NCI-H2171 treated with DMSO at 0.1 percent for 48 hours (cell line): Measurements from ENCODE around the gene GINS1.

ENCODE experiments used
- DNase-seq: peaks from one replicate; lab custom pipeline; 2025; lab: John Stamatoyannopoulos, UW

The GINS1 gene

DNA sequence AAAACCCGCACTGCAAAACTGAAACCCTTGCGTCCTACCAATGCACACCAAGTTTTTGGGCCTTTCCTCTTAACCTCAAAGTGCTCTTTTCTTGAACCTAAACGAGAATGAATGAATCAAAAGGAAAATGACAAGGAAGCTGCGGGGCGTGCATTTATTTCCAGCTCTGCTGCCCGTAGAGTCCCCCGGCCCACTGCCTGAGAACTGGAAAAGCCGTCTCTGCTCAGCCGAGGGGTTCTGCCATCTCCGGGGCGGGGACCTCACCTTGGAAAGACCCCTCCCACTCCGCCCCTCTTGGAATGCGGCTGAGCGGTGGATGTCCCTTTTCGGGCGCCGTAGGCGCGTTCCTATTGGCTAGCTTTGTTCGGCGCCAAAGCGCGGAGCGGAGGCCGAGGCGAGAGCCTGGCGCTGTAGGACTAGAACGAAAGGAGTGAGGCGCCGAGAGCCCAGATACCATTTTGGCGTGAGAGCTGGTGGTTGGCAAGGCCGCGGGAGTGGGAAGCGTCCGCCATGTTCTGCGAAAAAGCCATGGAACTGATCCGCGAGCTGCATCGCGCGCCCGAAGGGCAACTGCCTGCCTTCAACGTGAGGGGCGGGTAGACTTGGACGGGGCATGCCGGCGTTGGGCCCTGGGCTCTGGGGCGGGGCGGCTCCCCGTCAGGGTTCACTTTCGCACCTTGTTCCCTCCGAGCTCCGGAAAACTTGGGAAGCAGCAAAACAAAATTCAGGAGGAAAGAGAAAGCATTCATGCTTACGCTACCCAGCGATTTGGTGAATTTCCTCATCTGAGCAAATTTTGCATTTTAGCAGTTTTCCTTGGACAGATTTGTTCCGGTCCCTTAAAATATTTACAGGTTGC is at the start of gene GINS1:
Gene GINS1, plus strand, starts transcription at position 363 of the 859 bp plus-strand sequence. Its CDS starts 148 bp downstream, at position 511.
- DNase-seq: peak; percentile 97

DNA sequence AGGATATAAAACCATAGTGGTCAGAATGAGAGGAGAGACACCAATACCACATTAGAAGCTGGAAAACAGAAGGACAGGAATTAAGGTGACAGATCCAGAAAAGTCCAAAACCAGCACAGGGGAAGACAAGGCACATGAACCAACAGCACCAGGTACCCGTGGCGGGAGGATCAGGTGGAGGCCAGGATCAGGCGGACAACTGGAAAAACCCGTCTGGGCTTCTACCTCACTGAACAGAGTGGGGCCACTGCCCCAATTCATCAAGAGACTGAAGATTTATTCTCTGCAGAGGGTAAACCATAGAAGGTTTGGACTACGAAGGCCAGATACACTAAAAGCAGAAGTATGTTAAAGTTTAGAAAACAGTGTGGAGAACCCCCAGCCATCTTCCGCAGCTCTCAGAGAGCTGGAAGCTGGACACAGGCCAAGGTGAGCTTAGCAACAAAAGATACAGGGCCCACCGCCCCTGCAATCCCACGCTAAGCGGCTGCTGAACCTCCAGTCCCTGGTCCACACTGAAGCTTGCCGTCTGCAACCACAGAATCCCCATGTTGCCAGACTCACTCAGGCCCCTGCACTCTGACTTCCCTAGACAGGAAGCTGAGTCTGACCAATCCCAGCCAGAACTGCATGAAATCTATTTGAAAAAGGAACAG is 46.7 kb upstream of the GINS1 start:
- no peak for DNase-seq

DNA sequence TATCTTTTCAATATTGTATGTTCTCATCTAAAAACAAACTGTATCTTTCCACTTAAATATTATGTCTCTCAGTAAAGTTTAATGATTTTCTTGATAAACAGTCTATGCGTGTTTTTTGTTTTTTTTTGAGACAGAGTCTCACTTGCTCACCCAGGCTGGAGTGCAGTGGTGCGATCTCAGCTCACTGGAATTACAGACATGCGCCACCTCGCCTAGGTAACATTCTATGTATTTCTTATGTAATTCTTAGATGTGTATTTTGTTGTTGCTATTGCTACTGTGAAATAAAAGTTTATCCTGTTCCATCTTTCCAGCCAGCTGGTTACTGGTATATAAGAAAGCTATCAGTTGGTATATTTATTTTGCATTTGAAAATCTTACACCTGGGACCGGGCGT is 46.2 kb upstream of the GINS1 start:
- DNase-seq: no peak

DNA sequence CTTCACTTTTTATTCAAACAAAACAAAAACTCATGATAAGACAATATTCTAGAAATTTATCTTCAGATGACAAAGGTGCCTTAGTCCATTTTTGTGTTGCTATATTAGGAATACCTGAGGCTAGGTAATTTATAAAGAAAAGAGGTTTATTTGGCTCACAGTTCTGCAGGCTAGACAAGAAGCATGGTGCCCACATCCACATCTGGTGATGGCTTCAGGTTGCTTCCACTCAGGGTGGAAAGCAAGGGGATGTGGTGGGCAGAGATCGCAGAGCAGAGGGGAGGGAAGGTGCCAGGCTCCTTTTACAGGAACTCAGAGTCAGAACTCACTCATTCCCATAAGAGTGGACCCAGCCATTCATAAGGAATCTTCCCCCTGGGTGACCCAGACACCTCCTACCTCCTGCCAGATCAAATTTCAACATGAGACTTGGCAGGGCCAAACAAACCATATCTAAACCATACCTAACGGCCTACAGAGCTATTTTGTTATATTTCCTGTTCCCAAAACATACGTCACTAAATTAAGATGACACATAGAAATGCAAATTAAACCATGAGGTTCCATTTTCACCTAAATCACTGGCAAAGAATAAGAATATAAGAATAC is 43.2 kb upstream of the GINS1 start:
- no peak for DNase-seq

DNA sequence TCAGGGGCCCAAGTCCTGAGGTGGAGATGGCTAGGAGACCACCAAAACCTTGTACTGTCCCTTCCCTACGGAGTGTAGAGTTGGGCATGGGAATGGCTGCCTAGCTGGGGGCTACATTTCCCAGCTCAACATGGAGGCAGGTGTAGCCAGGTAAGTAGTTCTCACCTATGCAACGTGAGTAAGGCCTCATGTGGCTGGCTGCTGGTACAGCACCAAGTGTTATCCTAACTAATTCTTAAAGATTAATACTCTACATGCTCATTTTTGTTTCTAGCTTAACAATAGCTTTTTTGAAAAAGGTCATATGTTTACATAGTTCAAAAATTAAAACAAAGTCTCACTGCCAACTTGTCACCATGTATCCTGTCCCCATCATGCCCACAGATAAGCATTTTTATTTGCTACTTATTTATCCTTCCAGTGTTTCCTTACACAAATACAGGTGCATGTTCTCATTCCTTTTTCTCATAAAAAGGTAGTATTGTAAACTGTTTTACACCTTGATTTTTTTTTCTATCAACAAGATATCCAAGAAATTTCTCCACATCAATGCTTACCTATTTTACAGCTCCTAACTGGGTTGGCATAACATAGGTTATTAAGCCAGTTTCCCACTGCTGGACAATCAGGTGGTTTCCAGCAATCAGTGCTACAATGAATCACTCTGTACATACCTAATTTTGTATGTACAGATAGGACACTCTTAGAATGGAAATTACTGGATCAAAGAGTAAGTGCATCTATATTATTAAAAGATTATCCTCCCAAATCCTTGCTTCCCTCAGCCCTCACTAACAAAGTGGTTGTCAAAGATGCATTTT is 42.4 kb upstream of the GINS1 start:
- no peak for DNase-seq

DNA sequence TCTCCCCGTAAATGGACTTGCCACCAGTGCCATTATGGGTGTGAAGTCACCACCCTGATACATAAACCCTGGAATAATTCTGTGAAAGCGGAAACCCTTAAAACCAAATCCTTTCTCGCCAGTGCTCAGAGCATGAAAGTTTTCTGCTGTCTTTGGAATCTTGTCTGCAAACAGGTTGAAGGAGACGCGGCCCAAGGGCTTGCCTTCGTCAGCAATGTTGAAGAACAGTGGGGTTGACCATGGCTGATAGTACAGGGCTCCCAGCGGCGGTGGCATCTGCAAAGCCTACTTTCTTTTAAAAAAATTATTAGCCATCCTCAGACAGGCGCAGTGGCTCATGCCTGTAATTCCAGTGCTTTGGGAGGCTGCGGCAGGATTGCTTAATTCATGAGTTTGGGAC is 38.9 kb upstream of the GINS1 start:
- DNase-seq: no peak

DNA sequence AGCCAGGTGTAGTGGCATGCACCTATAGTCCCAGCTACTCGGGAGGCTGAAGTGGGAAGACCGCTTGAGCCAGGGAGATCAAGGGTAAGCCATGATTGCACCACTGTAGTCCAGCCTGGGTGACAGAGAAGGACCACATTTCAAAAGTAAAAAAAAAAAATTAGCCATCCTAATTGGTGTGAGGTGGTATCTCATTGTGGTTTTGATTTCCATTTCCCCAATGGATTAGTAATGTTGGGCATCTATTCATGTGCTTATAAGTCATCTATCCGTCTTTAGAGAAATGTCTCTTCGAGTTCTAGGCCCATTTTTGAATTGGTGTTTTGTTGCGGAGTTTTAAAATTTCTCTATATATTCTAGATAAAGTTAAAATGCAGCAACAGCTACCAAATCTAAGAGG is 38.5 kb upstream of the GINS1 start:
- no peak for DNase-seq

DNA sequence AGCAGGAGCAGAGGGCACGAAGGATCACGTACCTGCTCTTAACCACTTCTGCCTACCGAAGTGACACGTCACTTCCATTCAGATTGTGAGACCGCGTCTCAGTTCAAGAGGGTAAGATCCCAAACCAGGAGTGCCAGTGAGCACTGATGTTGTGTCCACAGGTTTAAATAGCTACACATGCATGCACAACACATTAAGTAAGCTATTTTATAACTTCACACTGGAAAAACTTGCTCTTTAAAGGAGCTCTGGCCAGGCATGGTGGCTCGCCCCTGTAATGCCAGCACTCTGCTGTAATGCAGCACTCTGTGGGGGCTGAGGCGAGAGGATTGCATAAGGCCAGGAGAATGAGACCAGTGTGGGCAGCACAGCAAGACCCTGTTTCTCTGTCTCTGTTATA is 37.9 kb upstream of the GINS1 start:
- DNase-seq: no peak

DNA sequence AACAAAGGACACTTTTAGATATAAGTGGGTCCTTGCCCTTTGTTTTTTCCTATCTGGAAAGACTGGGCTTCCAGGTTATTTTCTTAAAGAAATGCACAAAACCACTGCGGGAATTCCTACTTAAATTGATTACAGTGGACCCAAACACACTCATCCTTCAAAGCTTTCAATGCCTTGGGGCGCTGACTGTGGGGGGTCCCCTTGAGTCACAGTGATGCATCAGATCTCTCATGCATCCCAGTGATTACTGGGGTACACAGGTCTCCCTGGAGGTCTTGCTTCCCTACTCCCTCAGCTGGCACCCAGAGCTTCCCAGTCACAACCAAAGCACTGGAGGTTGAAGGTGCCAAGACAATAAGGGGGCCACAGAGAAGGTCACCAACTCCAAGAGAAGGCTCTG is 37.5 kb upstream of the GINS1 start:
- no peak for DNase-seq

DNA sequence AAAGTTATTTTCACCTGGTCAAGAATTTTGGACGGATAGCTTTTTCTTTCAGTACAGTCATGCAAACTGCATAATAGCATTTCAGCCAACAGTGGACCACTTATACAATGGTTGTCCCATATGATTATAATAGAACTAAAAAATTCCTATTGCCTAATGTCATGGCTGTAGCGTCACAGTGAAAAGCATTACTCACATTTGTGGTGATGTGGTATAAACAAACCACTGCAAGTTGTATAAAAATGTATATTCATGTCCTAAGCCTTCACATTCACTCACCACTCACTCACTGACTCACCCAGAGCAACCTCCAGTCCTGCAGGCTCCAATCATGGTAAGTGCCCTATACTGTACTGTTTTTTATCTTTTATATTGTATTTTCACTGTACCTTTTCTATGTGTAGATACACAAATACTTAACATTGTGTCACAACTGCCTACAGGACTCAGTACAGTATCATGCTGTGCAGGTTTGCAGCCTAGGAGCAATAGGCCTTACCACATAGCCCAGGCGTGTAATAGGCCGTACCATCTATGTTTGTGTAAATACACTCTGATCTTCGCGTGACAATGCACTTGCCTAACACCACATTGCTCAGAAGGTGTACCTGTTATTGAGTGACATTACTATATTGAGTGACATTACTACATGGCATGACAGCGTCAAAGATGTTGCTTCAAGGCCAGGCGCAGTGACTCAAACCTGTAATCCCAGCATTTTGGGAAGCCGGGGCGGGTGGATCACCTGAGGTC is 34.7 kb upstream of the GINS1 start:
- no peak for DNase-seq

DNA sequence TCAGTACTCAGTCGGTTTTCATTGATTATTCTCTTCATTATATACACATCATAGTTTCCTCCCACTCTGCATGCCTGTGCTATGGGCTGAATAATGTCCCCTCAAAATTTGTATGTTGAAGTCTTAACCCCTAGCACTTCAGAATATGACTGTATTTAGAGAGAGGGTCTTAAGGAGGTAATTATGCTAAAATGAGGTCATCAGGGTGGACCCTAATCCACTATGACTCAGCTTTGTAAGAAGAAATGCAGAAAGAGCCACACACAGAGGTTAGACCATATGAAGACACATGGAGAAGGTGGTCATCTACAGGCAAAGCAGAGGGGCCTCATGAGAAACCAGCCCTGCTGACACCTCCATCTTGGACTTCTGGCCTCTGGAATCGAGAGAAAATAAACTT is 32.6 kb upstream of the GINS1 start:
- no peak for DNase-seq

DNA sequence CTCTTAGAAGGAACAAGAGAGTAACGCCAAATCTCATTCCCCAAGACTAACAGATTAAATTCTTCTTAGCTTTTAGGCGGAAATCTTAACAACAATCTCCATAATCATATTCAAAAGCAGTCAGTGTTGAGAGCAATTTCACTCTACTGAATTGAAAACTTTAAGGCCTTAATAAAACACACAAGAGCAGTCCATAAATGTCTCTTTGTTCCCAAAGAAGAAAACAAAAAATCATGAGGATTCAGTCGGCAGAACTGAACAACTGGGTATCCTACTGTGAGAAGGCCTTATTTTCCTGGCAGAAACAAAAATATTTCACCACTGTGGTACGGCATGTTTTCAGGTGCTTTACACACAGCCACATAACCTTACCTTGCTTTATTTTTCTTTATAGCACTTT is 31.2 kb upstream of the GINS1 start:
- no peak for DNase-seq

DNA sequence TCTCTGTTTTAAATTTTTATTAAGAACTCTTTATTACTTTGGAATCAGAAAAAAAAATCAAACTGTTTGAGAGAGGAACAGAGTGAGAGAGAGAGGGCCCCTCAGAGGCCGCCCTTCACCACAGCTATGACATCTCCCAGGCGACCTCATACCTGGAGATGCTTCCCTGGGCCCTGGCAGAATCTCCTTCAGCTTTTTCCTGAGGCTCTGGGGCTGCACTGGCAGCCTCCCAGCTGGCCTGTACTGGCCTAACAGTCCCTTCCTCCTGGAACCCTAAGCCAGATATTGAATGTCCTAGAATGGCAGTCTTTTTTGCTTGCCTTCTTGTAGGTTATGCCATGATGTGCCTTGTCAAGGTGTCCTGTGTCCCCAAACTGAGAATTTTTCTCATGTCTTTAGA is 30.6 kb upstream of the GINS1 start:
- no peak for DNase-seq

DNA sequence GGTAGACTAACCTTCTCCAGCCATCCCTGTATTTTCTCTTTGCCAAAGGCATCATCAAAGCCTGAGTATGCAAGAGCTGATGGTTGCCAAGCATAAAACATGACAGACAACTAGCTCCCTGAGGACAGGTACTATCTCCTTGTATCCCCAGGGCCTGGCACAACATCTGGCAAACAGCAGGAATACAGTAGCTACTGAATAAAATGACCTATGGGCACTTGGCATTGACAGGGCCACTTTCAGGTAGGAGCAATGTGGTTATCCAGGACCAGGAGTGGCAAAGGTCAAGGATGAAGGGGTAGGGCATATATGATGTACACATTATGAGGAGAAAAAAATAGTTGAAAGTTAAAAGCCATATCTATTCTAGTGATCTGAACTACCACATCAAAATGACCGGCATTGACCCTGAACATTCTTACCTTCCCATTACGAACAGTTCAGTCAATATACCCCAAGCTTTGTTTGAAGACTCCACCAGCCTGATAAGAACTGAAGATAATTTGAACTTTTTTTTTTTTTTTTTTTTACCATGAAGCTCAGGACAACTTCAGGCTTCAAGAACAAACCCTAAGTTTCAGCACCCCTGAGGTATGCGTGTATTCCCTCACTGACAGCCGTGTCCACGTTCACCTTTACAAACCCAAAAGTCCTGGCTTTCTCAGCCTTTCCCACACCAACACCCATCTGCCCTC is 29.1 kb upstream of the GINS1 start:
- DNase-seq: no peak

DNA sequence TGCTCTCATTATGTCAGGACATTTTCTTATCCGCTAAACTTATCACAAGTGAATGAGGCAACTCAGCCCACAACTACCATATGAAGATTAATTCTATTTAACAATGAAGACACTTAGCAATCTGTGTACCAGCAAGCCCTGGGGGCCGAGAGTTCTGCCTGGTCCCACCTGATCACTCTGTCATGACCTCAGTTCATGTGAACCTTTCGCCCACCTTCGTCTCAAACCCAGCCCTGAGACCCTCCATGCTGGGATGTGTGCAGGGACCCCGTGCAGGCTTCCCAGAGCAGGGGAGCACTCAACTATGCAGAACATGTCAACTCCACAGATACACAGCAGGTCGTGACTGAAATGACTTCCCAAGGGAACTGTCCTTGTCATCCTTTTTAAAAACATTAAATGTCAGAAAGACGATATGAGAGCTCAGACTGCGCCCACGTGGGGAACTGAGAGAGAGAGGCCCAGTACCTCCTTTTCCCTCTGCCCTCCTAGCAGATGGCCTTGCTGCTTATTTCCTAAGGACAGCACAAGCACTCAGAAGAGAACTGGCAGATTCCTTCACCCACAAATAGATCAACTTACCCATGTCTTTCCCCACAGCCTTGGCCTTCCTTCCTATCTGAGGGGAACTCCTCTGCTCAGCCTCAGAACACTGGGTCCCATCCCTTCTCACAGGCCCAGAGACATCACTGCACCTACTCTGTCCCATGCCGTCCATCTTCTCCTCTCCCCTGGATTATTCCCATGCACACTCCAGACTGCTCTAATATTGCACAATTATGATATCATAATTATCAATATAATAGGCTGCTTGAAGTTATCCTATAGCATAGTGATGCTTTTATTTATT is 28.4 kb upstream of the GINS1 start:
- peak; percentile 22 for DNase-seq

DNA sequence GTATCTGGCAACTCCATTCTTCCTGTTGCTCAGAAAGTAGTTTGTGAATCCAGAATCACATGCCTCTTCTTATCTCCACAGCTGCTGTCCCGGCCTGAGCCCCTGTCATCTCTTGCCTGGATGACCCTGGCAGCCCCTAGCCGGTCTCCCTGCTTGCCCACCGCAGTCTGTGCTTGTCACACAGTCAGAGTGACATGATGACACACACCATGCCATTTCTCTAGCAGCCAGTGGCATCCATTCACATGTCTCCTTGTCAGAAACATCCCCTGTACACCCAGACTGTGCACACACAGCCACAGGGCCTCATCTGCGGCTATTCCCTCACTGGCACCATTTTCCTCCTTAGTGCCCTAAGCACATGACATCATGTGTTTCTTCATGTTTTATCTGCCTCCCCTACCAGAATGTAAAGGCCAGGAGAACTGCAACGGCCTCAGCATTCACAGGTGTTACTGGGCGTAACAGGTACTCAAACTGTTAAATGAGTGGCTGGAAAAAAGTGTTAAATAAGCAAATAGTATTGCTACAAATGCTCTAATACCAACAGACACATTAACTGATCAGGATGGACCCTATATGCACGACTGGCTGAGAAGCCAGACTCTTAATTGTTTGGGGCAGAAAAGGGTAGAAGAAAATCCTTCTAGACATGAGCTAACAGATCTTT is 26.4 kb upstream of the GINS1 start:
- DNase-seq: no peak

DNA sequence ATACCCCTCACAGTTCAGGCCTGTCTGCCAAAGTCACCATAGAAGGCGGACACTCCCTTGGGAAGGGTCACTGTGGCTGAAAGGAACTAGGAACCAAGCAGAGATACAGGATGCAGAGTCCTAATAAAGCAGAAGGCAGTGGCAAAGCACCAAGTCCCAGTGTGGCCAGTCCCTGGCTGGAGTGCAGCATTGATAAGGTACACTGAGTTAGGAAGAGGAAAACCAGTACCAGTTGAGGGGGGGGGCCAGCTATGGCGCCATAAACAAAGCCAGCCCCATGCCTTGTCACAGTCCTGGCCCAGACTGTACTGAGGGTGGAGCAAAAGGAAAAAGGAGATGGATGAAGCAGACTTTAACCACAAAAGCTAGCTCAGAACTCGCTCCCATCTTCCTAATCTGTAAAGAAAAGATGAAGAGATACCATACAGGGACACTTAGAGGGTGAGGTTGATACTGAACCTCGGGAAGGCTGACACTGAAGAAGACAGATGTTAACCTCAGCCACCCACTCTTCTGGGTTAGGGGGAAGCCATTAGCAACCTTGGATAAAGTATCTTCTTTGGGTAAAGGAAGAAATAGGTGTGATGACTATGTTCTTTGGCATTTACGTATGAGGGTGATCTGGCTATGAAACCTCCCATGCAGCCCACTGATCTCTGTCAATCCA is 24.6 kb upstream of the GINS1 start:
- DNase-seq: no peak

DNA sequence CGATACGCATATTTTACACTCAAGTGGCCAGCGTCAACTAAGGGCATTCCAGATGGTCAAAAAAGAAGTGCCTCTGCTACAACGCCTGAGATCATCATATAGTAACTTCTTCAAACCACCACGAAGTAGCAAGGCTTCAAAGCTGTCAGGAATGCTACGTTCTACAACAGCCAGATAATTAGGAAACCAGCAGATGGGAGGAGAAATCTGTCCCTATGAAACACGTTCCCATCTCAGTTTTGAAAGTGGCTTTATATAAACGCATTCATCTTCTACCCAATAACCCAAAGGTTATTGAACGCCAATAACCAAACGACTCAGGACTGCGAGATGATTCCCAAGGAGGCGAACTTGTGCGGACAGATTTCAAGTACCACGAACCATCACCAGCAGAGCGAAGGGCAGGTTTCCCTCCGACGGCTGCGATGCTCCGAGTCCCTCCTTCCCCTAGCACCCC is 18.0 kb upstream of the GINS1 start:
- DNase-seq: peak; percentile 68
